H1 (cell line): ENCODE measurements around the gene DGKI. TPM values are rescaled to one million over a fixed set of nuclear protein-coding genes. Genes with fewer than 3 reads are reported as not detected.

Experiments
- CTCF ChIA-PET: fragments of 300-600 bp; sonication (Branson Sonifier 250); formaldehyde crosslinking; loops from one replicate; lab custom pipeline; 2021; ENCODE audit not compliant: partially characterized antibody; lab: Charles Lee
- POLR2A ChIA-PET: fragments of 300-600 bp; sonication (Branson Sonifier 250); formaldehyde crosslinking; loops from one replicate; lab custom pipeline; 2021; ENCODE audit warnings: inconsistent platforms; ENCODE audit not compliant: partially characterized antibody; lab: Charles Lee
- DNase-seq, 2 experiments: peaks; one replicate each; pipeline versions ENCODE4 v3.0.0 to v3.0.0-alpha.2; 2010 to 2022; ENCODE audit warnings: low spot score in 2 of 2, low read depth in 1 of 2, mixed read lengths in 1 of 2
- FAIRE-seq: peaks from 2 replicates; lab custom pipeline; 2011; peaks lifted over from hg19 to GRCh38; lab: Jason Lieb, UNC
- H2AFZ ChIP-seq: 2 replicates; pipeline ENCODE4 v1.8.1; 2012; ENCODE audit warnings: low read length, inconsistent platforms
- H2AK5ac ChIP-seq: 2 replicates; pipeline ENCODE4 v1.6.1; 2013; ENCODE audit warnings: low read depth, low read length
- H2BK120ac ChIP-seq: replicated peaks from 2 replicates; pipeline ENCODE3; 2013; ENCODE audit warnings: low read depth, low read length, inconsistent platforms
- H2BK12ac ChIP-seq: 2 replicates; pipeline ENCODE4 v1.6.1; 2013; ENCODE audit warnings: low read depth, low read length
- H2BK15ac ChIP-seq: 2 replicates; pipeline ENCODE4 v1.6.1; 2013; ENCODE audit warnings: low read length
- H2BK20ac ChIP-seq: 2 replicates; pipeline ENCODE4 v1.6.1; 2013; ENCODE audit warnings: low read length
- H2BK5ac ChIP-seq: 2 replicates; pipeline ENCODE4 v1.6.1; 2013; ENCODE audit warnings: low read depth, low read length
- H3K14ac ChIP-seq: 2 replicates; pipeline ENCODE4 v1.6.1; 2013; ENCODE audit warnings: inconsistent platforms; ENCODE audit not compliant: insufficient read length
- H3K18ac ChIP-seq: 2 replicates; pipeline ENCODE4 v1.6.1; 2013; ENCODE audit warnings: low read length; ENCODE audit errors: extremely low read depth
- H3K23ac ChIP-seq: 2 replicates; pipeline ENCODE4 v1.6.1; 2013; ENCODE audit warnings: inconsistent platforms; ENCODE audit not compliant: insufficient read length
- H3K23me2 ChIP-seq: 2 replicates; pipeline ENCODE4 v1.6.1; 2013; ENCODE audit warnings: low read depth, low read length
- H3K27ac ChIP-seq: 2 replicates; pipeline ENCODE4 v1.6.1; 2011; ENCODE audit warnings: low read depth, low read length, inconsistent platforms
- H3K27me3 ChIP-seq, 4 experiments: replicated peaks in 1 of 4; 1 replicate in 1 of 4; 2 replicates in 3 of 4; pipeline versions ENCODE4 v1.6.1 to v1.8.1; 2011 to 2013; ENCODE audit warnings: low read length in 3 of 4, mild to moderate bottlenecking in 3 of 4, inconsistent platforms in 2 of 4, mixed read lengths in 2 of 4, moderate library complexity in 1 of 4; ENCODE audit not compliant: control insufficient read depth in 3 of 4, insufficient read depth in 3 of 4; ENCODE audit errors: extremely low read depth in 1 of 4
- H3K36me3 ChIP-seq, 4 experiments: 2 replicates each; pipeline versions ENCODE4 v1.6.1 to v1.8.1; 2011 to 2013; ENCODE audit warnings: mild to moderate bottlenecking in 4 of 4, low read length in 3 of 4, moderate library complexity in 2 of 4, control low read depth in 1 of 4, inconsistent platforms in 1 of 4; ENCODE audit not compliant: insufficient read depth in 4 of 4, control insufficient read depth in 2 of 4
- H3K4ac ChIP-seq: replicated peaks from 2 replicates; pipeline ENCODE3; 2013; ENCODE audit warnings: low read length, low read depth, mixed read lengths, inconsistent platforms; ENCODE audit not compliant: insufficient read length
- H3K4me1 ChIP-seq, 4 experiments: replicated peaks in 1 of 4; 1 replicate in 1 of 4; 2 replicates in 3 of 4; pipeline versions ENCODE4 v1.6.1 to v1.8.1; 2011 to 2013; ENCODE audit warnings: low read length in 3 of 4, inconsistent platforms in 2 of 4, mixed read lengths in 1 of 4; ENCODE audit not compliant: insufficient read depth in 4 of 4, control insufficient read depth in 3 of 4
- H3K4me2 ChIP-seq, 2 experiments: 2 replicates each; pipeline versions ENCODE4 v1.6.1 to v1.8.1; 2011 to 2013; ENCODE audit warnings: low read depth in 2 of 2, low read length in 2 of 2, control low read depth in 1 of 2, inconsistent platforms in 1 of 2, mild to moderate bottlenecking in 1 of 2; ENCODE audit not compliant: insufficient read depth in 1 of 2
- H3K4me3 ChIP-seq, 4 experiments: fragments of 200-600, 300-600 bp in 1 of 4; sonication (generic), shearing (Covaris generic), sonication (Bioruptor Twin) in 1 of 4; 2 replicates each; pipeline versions ENCODE4 v1.5.1 to v1.8.1; 2011 to 2016; ENCODE audit warnings: low read length in 4 of 4, low read depth in 3 of 4, control low read depth in 2 of 4, inconsistent platforms in 2 of 4, mild to moderate bottlenecking in 2 of 4, mixed read lengths in 1 of 4, moderate library complexity in 1 of 4; ENCODE audit not compliant: insufficient read depth in 2 of 4; ENCODE audit errors: extremely low read depth in 1 of 4
- H3K56ac ChIP-seq: replicated peaks from 2 replicates; pipeline ENCODE3; 2013; ENCODE audit warnings: low read depth, mild to moderate bottlenecking, mixed read lengths, low read length, inconsistent platforms; ENCODE audit not compliant: insufficient read length
- H3K79me1 ChIP-seq: 2 replicates; pipeline ENCODE4 v1.6.1; 2013; ENCODE audit warnings: low read depth, low read length, control low read depth
- H3K79me2 ChIP-seq, 2 experiments: 2 replicates each; pipeline versions ENCODE4 v1.6.1 to v1.8.1; 2012 to 2013; ENCODE audit warnings: low read length in 2 of 2, mild to moderate bottlenecking in 2 of 2, inconsistent platforms in 1 of 2; ENCODE audit not compliant: insufficient read depth in 2 of 2, control insufficient read depth in 1 of 2
- H3K9ac ChIP-seq, 4 experiments: replicated peaks in 1 of 4; 1 replicate in 1 of 4; 2 replicates in 3 of 4; pipeline versions ENCODE4 v1.6.1 to v1.8.1; 2011 to 2013; ENCODE audit warnings: low read depth in 3 of 4, low read length in 3 of 4, control low read depth in 2 of 4, mild to moderate bottlenecking in 2 of 4, moderate library complexity in 2 of 4, inconsistent platforms in 1 of 4; ENCODE audit errors: extremely low read depth in 1 of 4
- H3K9me3 ChIP-seq, 2 experiments: 2 replicates each; pipeline versions ENCODE4 v1.6.1 to v1.8.1; 2012 to 2013; ENCODE audit warnings: mild to moderate bottlenecking in 2 of 2, moderate library complexity in 2 of 2, control low read depth in 1 of 2, inconsistent platforms in 1 of 2, low read depth in 1 of 2, low read length in 1 of 2, mixed read lengths in 1 of 2; ENCODE audit not compliant: insufficient read depth in 2 of 2
- H4K20me1 ChIP-seq, 2 experiments: replicated peaks in 1 of 2; 2 replicates each; pipeline versions ENCODE3 to v1.8.1; 2011 to 2013; ENCODE audit warnings: inconsistent platforms in 2 of 2, low read length in 2 of 2, mild to moderate bottlenecking in 1 of 2; ENCODE audit not compliant: insufficient read depth in 2 of 2, control insufficient read depth in 1 of 2
- H4K5ac ChIP-seq: 2 replicates; pipeline ENCODE4 v1.6.1; 2013; ENCODE audit warnings: low read length, low read depth, mixed read lengths, inconsistent platforms; ENCODE audit not compliant: insufficient read length
- H4K8ac ChIP-seq: 2 replicates; pipeline ENCODE4 v1.8.0; 2013; ENCODE audit warnings: mild to moderate bottlenecking, moderate library complexity, low read length, inconsistent platforms; ENCODE audit not compliant: insufficient read depth; ENCODE audit errors: extremely low read depth
- H4K91ac ChIP-seq: replicated peaks from 2 replicates; pipeline ENCODE3; 2013; ENCODE audit warnings: low read length, mixed read lengths, inconsistent platforms; ENCODE audit not compliant: insufficient read length
- ASH2L ChIP-seq: fragments of 200-600, 300-600 bp; sonication (generic); IDR thresholded peaks from one replicate; pipeline ENCODE4 v1.7.1; 2017; ENCODE audit warnings: low read length
- CEBPB ChIP-seq: IDR thresholded peaks from 2 replicates; pipeline ENCODE4 v1.6.1; 2012; ENCODE audit warnings: low read depth, low read length
- HDAC2 ChIP-seq, 2 experiments: fragments of 300-600 bp in 1 of 2; sonication (generic) in 1 of 2; IDR thresholded peaks; 2 replicates each; pipeline ENCODE4 v1.6.1; 2011 to 2012; ENCODE audit warnings: low read depth in 2 of 2, low read length in 2 of 2, mild to moderate bottlenecking in 2 of 2, moderate library complexity in 2 of 2, borderline replicate concordance in 1 of 2, inconsistent platforms in 1 of 2
- NANOG ChIP-seq: IDR thresholded peaks from 2 replicates; pipeline ENCODE4 v1.6.1; 2011; ENCODE audit warnings: low read length, low read depth, mild to moderate bottlenecking, inconsistent platforms; ENCODE audit not compliant: insufficient read depth, poor library complexity, severe bottlenecking
- POLR2AphosphoS5 ChIP-seq: IDR thresholded peaks from 2 replicates; pipeline ENCODE4 v1.6.1; 2011; ENCODE audit warnings: low read depth, low read length
- TCF12 ChIP-seq: IDR thresholded peaks from 2 replicates; pipeline ENCODE4 v1.6.1; 2011; ENCODE audit warnings: low read depth, mild to moderate bottlenecking, low read length
- TEAD4 ChIP-seq: IDR thresholded peaks from 2 replicates; pipeline ENCODE4 v1.6.1; 2012; ENCODE audit warnings: low read depth, low read length, inconsistent platforms, mixed read lengths
- WGBS, 2 experiments: shearing (Covaris generic) in 1 of 2; methylation state at CpG; one replicate each; pipeline versions ENCODE4 v1.1.6 to v1.1.7; 2013 to 2015; ENCODE audit warnings: low lambda C conversion rate in 2 of 2, mixed read lengths in 2 of 2, inconsistent platforms in 1 of 2, low coverage in 1 of 2, missing lambda C conversion rate in 1 of 2; ENCODE audit not compliant: insufficient replicate concordance in 2 of 2, insufficient coverage in 1 of 2, insufficient read length in 1 of 2; ENCODE audit errors: extremely low coverage in 1 of 2, missing lambda C conversion rate in 1 of 2; 5-methylcytosine and 5-hydroxymethylcytosine counted together
- polyA plus RNA-seq, 7 experiments: library from polyadenylated mRNA; depleted of rRNA in 3 of 7; stranded (reverse) in 5 of 7; unstranded in 2 of 7; fragments of >200 nt in 5 of 7; fragments of 200-250 nt in 2 of 7; gene quantifications; 1 replicate in 5 of 7; 2 replicates in 1 of 7; 4 replicates in 1 of 7; pipeline versions ENCODE4 v1.2.1 to v1.2.3, GENCODE V29; 2011 to 2013; ENCODE audit warnings: missing spikeins in 2 of 7, mixed read lengths in 2 of 7
- total RNA-seq: library from RNA; stranded (reverse); fragmentation: NEBNext Ultra II Directional; extraction: Animal tissue kit (Norgen Biotek cat#: 25700); gene quantifications from 2 replicates; pipeline ENCODE4 v1.2.1, GENCODE V29; 2021

DGKI gene
- total and polyA plus RNA-seq, 2 of the 8 experiments (the other 6 are each of a cell fraction or from before 2014, with no cell fraction given): 0.20 to 0.71 TPM

- H2BK120ac ChIP-seq: no peak overlapping the region
- H3K4me3 ChIP-seq: no peak overlapping the region
- H3K4ac ChIP-seq: no peak overlapping the region
- H4K91ac ChIP-seq: no peak overlapping the region
- H3K79me1 ChIP-seq: no peaks in the 10 kb centered on the region
- H3K4me2 ChIP-seq: no peak overlapping the region
- CTCF ChIA-PET: interaction anchor here (0.6 to 2.6 kb wide), 6 partner anchors 9 to 201 kb away, joined by 3 to 9 read pairs (median 4); no protein-coding TSS in a partner anchor
- no peak overlapping the region for H2BK5ac ChIP-seq
- H3K9ac ChIP-seq: no peak overlapping the region
- FAIRE-seq (no peak), DNase-seq (no peak)
- H3K27me3 ChIP-seq: no peaks in the 10 kb centered on the region
- H3K23me2 ChIP-seq: no peaks in the 10 kb centered on the region
- no peak overlapping the region for H3K56ac ChIP-seq
- H2BK12ac ChIP-seq: no peak overlapping the region
- H3K27ac ChIP-seq: no peak overlapping the region
- H3K9me3 ChIP-seq: peaks cover 4 to 7% of the 10 kb centered on the region in 2 experiments; a peak in 2 of 4 replicates
- H2AK5ac ChIP-seq: no peak overlapping the region
- WGBS, 2 experiments: 92% methylated on average over 4 of the region's 4 CpGs; no CpG with 5 or more reads in 1 of the 2 experiments
- H2BK15ac ChIP-seq: no peak overlapping the region
- TF ChIP-seq TCF12 (no peak), HDAC2 (IDR thresholded peaks at IDR 0.05; ENCODE audit: borderline replicate concordance in 1 of 2, low read depth in 2 of 2, low read length in 2 of 2) (no peak), CEBPB (no peak), TEAD4 (no peak), POLR2AphosphoS5 (no peak), ASH2L (no peak), NANOG (no peak)
- H3K79me2 ChIP-seq: no peaks in the 10 kb centered on the region
- no peak overlapping the region for H4K5ac ChIP-seq
- no peaks in the 10 kb centered on the region for H3K4me1 ChIP-seq
- no peaks in the 10 kb centered on the region for H4K20me1 ChIP-seq
- no peak overlapping the region for H2AFZ ChIP-seq
- H3K18ac ChIP-seq: no peak overlapping the region
- POLR2A ChIA-PET: no interaction called here
- H4K8ac ChIP-seq: no peak overlapping the region
- no peak overlapping the region for H2BK20ac ChIP-seq
- no peak overlapping the region for H3K23ac ChIP-seq
- H3K36me3 ChIP-seq: no peaks in the 10 kb centered on the region; a peak in 1 of 8 replicates
- H3K14ac ChIP-seq: no peak overlapping the region
Measured at GRCh38 chr7:137795211-137795610, 51.6 kb downstream of the DGKI start.
